HepG2 (cell line): Measurements from ENCODE around the gene STK11. TPM values are rescaled to one million over a fixed set of nuclear protein-coding genes. Genes with fewer than 3 reads are reported as not detected.

ENCODE experiments used
- ATAC-seq: fragments of 200-7000 bp; cut with Tn5 transposase; 3 replicates; pipeline ENCODE4 v1.9.1; 2020; ENCODE audit warnings: mild to moderate bottlenecking, moderate library complexity
- BruUV-seq: library from RNA; stranded (reverse); fragments of 400-500 nt; replicated peaks from 2 replicates; lab custom pipeline; 2021; lab: Mats Ljungman, UMichigan
- CTCF ChIA-PET: fragments of 300-600 bp; formaldehyde crosslinking; extraction: SDS; loops from one replicate; lab custom pipeline; 2021; ENCODE audit warnings: low total read pairs, inconsistent platforms, low intra/inter-chr PET ratio; lab: Yijun Ruan, JAX
- POLR2A ChIA-PET: fragments of 350-600 bp; sonication (Branson Sonifier 250); formaldehyde crosslinking; loops from one replicate; lab custom pipeline; 2020; ENCODE audit warnings: antibody characterized with exemption, inconsistent platforms; lab: Yijun Ruan, JAX
- DNase-seq: peaks from one replicate; pipeline ENCODE4 v3.0.0-alpha.2; 2015; ENCODE audit warnings: low spot score
- FAIRE-seq: peaks from 3 replicates; lab custom pipeline; 2011; peaks lifted over from hg19 to GRCh38; lab: Jason Lieb, UNC
- H2AFZ ChIP-seq: one replicate; pipeline ENCODE4 v1.6.1; 2011; ENCODE audit warnings: low read length, inconsistent platforms
- H3K27ac ChIP-seq: fragments of 300-600 bp; 3 replicates; pipeline ENCODE4 v1.8.0; 2011; ENCODE audit warnings: mixed run types, mild to moderate bottlenecking, mixed read lengths, low read length, inconsistent platforms; ENCODE audit not compliant: insufficient read depth; ENCODE audit errors: extremely low read length
- H3K27me3 ChIP-seq, 2 experiments: fragments of 200-600 bp in 1 of 2; 2 replicates in 1 of 2; 3 replicates in 1 of 2; pipeline versions ENCODE4 v1.6.0 to v1.8.0; 2011; ENCODE audit warnings: low read length in 2 of 2, mild to moderate bottlenecking in 2 of 2, moderate library complexity in 2 of 2, inconsistent platforms in 1 of 2; ENCODE audit not compliant: insufficient read depth in 2 of 2, control insufficient read depth in 1 of 2
- H3K36me3 ChIP-seq, 2 experiments: fragments of 200-600 bp in 1 of 2; replicated peaks in 1 of 2; 2 replicates in 1 of 2; 3 replicates in 1 of 2; pipeline versions ENCODE4 v1.5.1 to v1.8.0; 2011; ENCODE audit warnings: low read length in 2 of 2, inconsistent platforms in 1 of 2; ENCODE audit not compliant: insufficient read depth in 2 of 2, control insufficient read depth in 1 of 2
- H3K4me1 ChIP-seq: 2 replicates; pipeline ENCODE4 v1.5.1; 2012; ENCODE audit warnings: low read length, inconsistent platforms; ENCODE audit not compliant: insufficient read depth
- H3K4me2 ChIP-seq: 2 replicates; pipeline ENCODE4 v1.6.0; 2011; ENCODE audit warnings: low read depth, low read length, inconsistent platforms
- H3K4me3 ChIP-seq, 3 experiments: fragments of 200-600 bp in 1 of 3; sonication (generic), shearing (Covaris generic) in 1 of 3; replicated peaks in 1 of 3; 2 replicates each; pipeline ENCODE4 v1.5.1; 2011 to 2016; ENCODE audit warnings: low read length in 3 of 3, inconsistent platforms in 2 of 3, low read depth in 2 of 3, mild to moderate bottlenecking in 2 of 3, control low read depth in 1 of 3, mixed read lengths in 1 of 3; ENCODE audit not compliant: insufficient read depth in 1 of 3
- H3K79me2 ChIP-seq: one replicate; pipeline ENCODE4 v1.6.1; 2011; ENCODE audit warnings: low read length, inconsistent platforms; ENCODE audit not compliant: insufficient read depth
- H3K9ac ChIP-seq: 2 replicates; pipeline ENCODE4 v1.6.0; 2011; ENCODE audit warnings: mild to moderate bottlenecking, low read depth, low read length, inconsistent platforms; ENCODE audit not compliant: insufficient read depth
- H3K9me3 ChIP-seq: 2 replicates; pipeline ENCODE4 v1.5.1; 2012; ENCODE audit warnings: mild to moderate bottlenecking, low read length
- H4K20me1 ChIP-seq: 2 replicates; pipeline ENCODE4 v1.6.0; 2011; ENCODE audit warnings: inconsistent platforms, mild to moderate bottlenecking, low read length, moderate library complexity; ENCODE audit not compliant: insufficient read depth
- AGO2 ChIP-seq: fragments of 200-400 bp; formaldehyde crosslinking; optimal IDR thresholded peaks from 2 replicates; pipeline ENCODE3; 2017; ENCODE audit warnings: mild to moderate bottlenecking, low read depth, low read length, moderate library complexity
- CEBPG ChIP-seq: IDR thresholded peaks from 2 replicates; pipeline ENCODE4 v1.6.1; 2016
- CSRNP1 ChIP-seq: sonication (generic); formaldehyde crosslinking; IDR thresholded peaks from 2 replicates; pipeline ENCODE4 v1.8.1; 2023; ENCODE audit warnings: mild to moderate bottlenecking, missing genetic modification reagents
- DPF2 ChIP-seq: sonication (generic); formaldehyde crosslinking; IDR thresholded peaks from 2 replicates; pipeline ENCODE4 v1.4.0; 2020; ENCODE audit warnings: mild to moderate bottlenecking, low read depth, missing genetic modification reagents, borderline replicate concordance
- IRF9 ChIP-seq: sonication (generic); formaldehyde crosslinking; IDR thresholded peaks from 2 replicates; pipeline ENCODE4 v1.8.0; 2022; ENCODE audit warnings: missing genetic modification reagents, mild to moderate bottlenecking, borderline replicate concordance
- JDP2 ChIP-seq: sonication (generic); formaldehyde crosslinking; IDR thresholded peaks from 2 replicates; pipeline ENCODE4 v1.8.1; 2022; ENCODE audit warnings: missing genetic modification reagents, borderline replicate concordance
- KLF12 ChIP-seq: sonication (generic); formaldehyde crosslinking; IDR thresholded peaks from 2 replicates; pipeline ENCODE4 v1.4.0; 2020; ENCODE audit warnings: missing genetic modification reagents, borderline replicate concordance
- MXD4 ChIP-seq: IDR thresholded peaks from 2 replicates; pipeline ENCODE4 v1.6.1; 2016; ENCODE audit warnings: mild to moderate bottlenecking, missing biosample characterization, missing genetic modification reagents
- MYC ChIP-seq: sonication (generic); formaldehyde crosslinking; IDR thresholded peaks from 2 replicates; pipeline ENCODE4 v1.9.0; 2021; ENCODE audit warnings: missing genetic modification reagents, borderline replicate concordance
- RBFOX2 ChIP-seq: fragments of 200-400 bp; formaldehyde crosslinking; IDR thresholded peaks from 2 replicates; pipeline ENCODE4 v1.6.1; 2017; ENCODE audit warnings: low read depth, mild to moderate bottlenecking, low read length
- ZNF773 ChIP-seq: sonication (generic); formaldehyde crosslinking; IDR thresholded peaks from 2 replicates; pipeline ENCODE4 v1.4.0; 2020; ENCODE audit warnings: missing genetic modification reagents, borderline replicate concordance
- ZNF83 ChIP-seq: sonication (generic); formaldehyde crosslinking; IDR thresholded peaks from 2 replicates; pipeline ENCODE4 v1.4.0; 2020; ENCODE audit warnings: missing genetic modification reagents, mild to moderate bottlenecking, borderline replicate concordance
- ZNF883 ChIP-seq: sonication (generic); formaldehyde crosslinking; IDR thresholded peaks from 2 replicates; pipeline ENCODE4 v1.5.1; 2020; ENCODE audit warnings: mild to moderate bottlenecking, missing genetic modification reagents; ENCODE audit errors: not compliant biosample characterization
- WGBS: methylation state at CpG from one replicate; pipeline ENCODE4 v1.1.6; 2017; ENCODE audit warnings: low lambda C conversion rate; 5-methylcytosine and 5-hydroxymethylcytosine counted together
- in situ Hi-C: cut with HindIII; loops from 2 replicates; pipeline ENCODE4 v1.10.0; 2017; ENCODE audit warnings: low pct_unique_long_range_greater_than_20kb; ENCODE audit not compliant: extremely low pct_ligation_motif_present
- intact Hi-C: fragments of 100-400 bp; cut with micrococcal nuclease; formaldehyde crosslinking; loops from one replicate; pipeline ENCODE4 v1.10.0; 2022; ENCODE audit not compliant: unreplicated experiment
- polyA plus RNA-seq, 8 experiments: library from polyadenylated mRNA; depleted of rRNA in 3 of 8; stranded (reverse) in 7 of 8; unstranded in 1 of 8; fragments of >200 nt; fragmentation: Illumina TruSeq in 4 of 8; extraction: Trizol in 4 of 8; gene quantifications; 2 replicates each; pipeline versions ENCODE4 v1.2.1 to v1.2.3, GENCODE V29; 2011 to 2016; ENCODE audit warnings: low read depth in 4 of 8, missing spikeins in 1 of 8, mixed read lengths in 1 of 8; ENCODE audit not compliant: insufficient read depth in 1 of 8
- total RNA-seq, 5 experiments: library from RNA; depleted of rRNA; stranded (reverse); fragments of >200 nt; fragmentation: Illumina TruSeq; extraction: Trizol; gene quantifications; 2 replicates each; pipeline ENCODE4 v1.2.3, GENCODE V29; 2016; ENCODE audit warnings: low read depth in 1 of 5

The STK11 gene
- total and polyA plus RNA-seq, 2 of the 13 experiments (the other 11 are each of a cell fraction or from before 2014, with no cell fraction given): 27.5 to 43.6 TPM

GRCh38 chr19:1163283-1163933 is 42.2 kb upstream of the STK11 start:
- intact Hi-C loops (no loop called here), in situ Hi-C loops (no loop called here)
- ChIA-PET POLR2A (no interaction called here), CTCF (no interaction called here)
- ATAC-seq: no peak
- H3K9me3 ChIP-seq: no peaks in the 10 kb centered on the region
- DNase-seq: no peak
- peaks cover 12% of the 10 kb centered on the region for H4K20me1 ChIP-seq
- no peak overlapping the region for H2AFZ ChIP-seq
- no peaks in the 10 kb centered on the region; a peak in 1 of 5 replicates for H3K36me3 ChIP-seq
- H3K9ac ChIP-seq: no peak overlapping the region
- FAIRE-seq: no peak
- H3K27me3 ChIP-seq: no peaks in the 10 kb centered on the region
- TF ChIP-seq AGO2 (peak; percentile 56), RBFOX2 (peak; percentile 58), IRF9 (no peak)
- no peak overlapping the region for H3K4me3 ChIP-seq
- peaks cover 20% of the 10 kb centered on the region for H3K4me1 ChIP-seq
- H3K79me2 ChIP-seq: peaks cover 20% of the 10 kb centered on the region
- H3K4me2 ChIP-seq: no peak overlapping the region
- no peak overlapping the region for H3K27ac ChIP-seq
- no TSS peak for BruUV-seq
- 98% methylated on average over 12 of the region's 41 CpGs for WGBS

GRCh38 chr19:1163934-1164683 is 41.5 kb upstream of the STK11 start:
- WGBS: 96% methylated on average over 9 of the region's 20 CpGs
- intact Hi-C loops: no loop called here
- CTCF ChIA-PET: no interaction called here
- FAIRE-seq (no peak), ATAC-seq (no peak), DNase-seq (no peak)
- POLR2A ChIA-PET: no interaction called here
- Histone ChIP-seq H3K9ac (no peak overlapping the region), H3K4me3 (no peak overlapping the region), H4K20me1 (peaks cover 12% of the 10 kb centered on the region), H3K79me2 (peaks cover 27% of the 10 kb centered on the region), H3K27ac (no peak overlapping the region), H2AFZ (no peak overlapping the region), H3K4me2 (no peak overlapping the region), H3K4me1 (peaks cover 27% of the 10 kb centered on the region), H3K27me3 (no peaks in the 10 kb centered on the region), H3K9me3 (no peaks in the 10 kb centered on the region), H3K36me3 (no peaks in the 10 kb centered on the region; a peak in 1 of 5 replicates)
- no TSS peak for BruUV-seq
- in situ Hi-C loops: no loop called here
- TF ChIP-seq DPF2 (no peak), MXD4 (no peak), ZNF83 (no peak), ZNF883 (CRISPR knock-in tag) (no peak), ZNF773 (CRISPR knock-in tag) (no peak), JDP2 (no peak), CSRNP1 (CRISPR knock-in tag) (no peak), KLF12 (no peak), CEBPG (CRISPR knock-in tag) (no peak), MYC (CRISPR knock-in tag) (no peak)
